ENCODE results near the gene ZNF331.

ZNF331 gene

GRCh38 chr19:53518716-53519115, 19.2 kb upstream of the ZNF331 start:
- Histone ChIP-seq H2AFZ (ENCODE audit: low read depth, low read length, severe bottlenecking) (no peak overlapping the region), H3K4me2 (ENCODE audit: low read depth, low read length, poor library complexity, severe bottlenecking) (no peak overlapping the region), H4K20me1 (ENCODE audit: low read depth, low read length) (no peaks in the 10 kb centered on the region), H3K4me3 (ENCODE audit: insufficient read depth, low read length, poor library complexity, severe bottlenecking) (no peak overlapping the region), H3K27ac (ENCODE audit: low read depth, low read length) (no peak overlapping the region), H3K9me3 (ENCODE audit: insufficient read depth, low read length) (no peaks in the 10 kb centered on the region), H3K9ac (ENCODE audit: low read length) (no peak overlapping the region), H3F3A (ENCODE audit: insufficient read depth) (no peaks in the 10 kb centered on the region), H3K9me2 (replicated peaks; ENCODE audit: insufficient read depth, low read length) (no peaks in the 10 kb centered on the region), H3K79me2 (ENCODE audit: insufficient read depth, low read length) (no peaks in the 10 kb centered on the region; the same call in 1 of the 2 replicates), H3K27me3 (ENCODE audit: low read length) (no peaks in the 10 kb centered on the region), H3K36me3 (ENCODE audit: low read length) (no peaks in the 10 kb centered on the region)
- TF ChIP-seq CTCF (IDR thresholded peaks at IDR 0.05; ENCODE audit: insufficient read depth, low read length, poor library complexity, severe bottlenecking), result no peak
- TF ChIP-seq EZH2phosphoT487 (conservative IDR thresholded peaks at IDR 0.05; ENCODE audit: low read length), result no peak

GRCh38 chr19:53519446-53519845, 18.5 kb upstream of the ZNF331 start:
- no peaks in the 10 kb centered on the region for H3F3A ChIP-seq (ENCODE audit: insufficient read depth)
- H3K9me3 ChIP-seq (ENCODE audit: insufficient read depth, low read length), result no peaks in the 10 kb centered on the region
- H3K4me3 ChIP-seq (ENCODE audit: insufficient read depth, low read length, poor library complexity, severe bottlenecking), result no peak overlapping the region
- no peak overlapping the region for H3K27ac ChIP-seq (ENCODE audit: low read depth, low read length)
- no peak overlapping the region for H2AFZ ChIP-seq (ENCODE audit: low read depth, low read length, severe bottlenecking)
- no peak overlapping the region for H3K9ac ChIP-seq (ENCODE audit: low read length)
- no peaks in the 10 kb centered on the region for H3K9me2 ChIP-seq (replicated peaks; ENCODE audit: insufficient read depth, low read length)
- TF ChIP-seq EZH2phosphoT487 (conservative IDR thresholded peaks at IDR 0.05; ENCODE audit: low read length) (no peak), CTCF (IDR thresholded peaks at IDR 0.05; ENCODE audit: insufficient read depth, low read length, poor library complexity, severe bottlenecking) (no peak)
- no peaks in the 10 kb centered on the region; the same call in 1 of the 2 replicates for H3K79me2 ChIP-seq (ENCODE audit: insufficient read depth, low read length)
- H3K36me3 ChIP-seq (ENCODE audit: low read length), result no peaks in the 10 kb centered on the region
- H3K4me2 ChIP-seq (ENCODE audit: low read depth, low read length, poor library complexity, severe bottlenecking), result no peak overlapping the region
- no peaks in the 10 kb centered on the region for H4K20me1 ChIP-seq (ENCODE audit: low read depth, low read length)
- no peaks in the 10 kb centered on the region for H3K27me3 ChIP-seq (ENCODE audit: low read length)

- no peaks in the 10 kb centered on the region for H3K36me3 ChIP-seq (ENCODE audit: low read length)
- H3K9me3 ChIP-seq (ENCODE audit: insufficient read depth, low read length), result no peaks in the 10 kb centered on the region
- H2AFZ ChIP-seq (ENCODE audit: low read depth, low read length, severe bottlenecking), result peak overlapping the region; percentile 83
- TF ChIP-seq EZH2phosphoT487 (conservative IDR thresholded peaks at IDR 0.05; ENCODE audit: low read length) (no peak), CTCF (IDR thresholded peaks at IDR 0.05; ENCODE audit: insufficient read depth, low read length, poor library complexity, severe bottlenecking) (no peak)
- no peaks in the 10 kb centered on the region for H3F3A ChIP-seq (ENCODE audit: insufficient read depth)
- no peaks in the 10 kb centered on the region for H3K9me2 ChIP-seq (replicated peaks; ENCODE audit: insufficient read depth, low read length)
- no peaks in the 10 kb centered on the region for H4K20me1 ChIP-seq (ENCODE audit: low read depth, low read length)
- H3K9ac ChIP-seq (ENCODE audit: low read length), result no peak overlapping the region
- H3K4me2 ChIP-seq (ENCODE audit: low read depth, low read length, poor library complexity, severe bottlenecking), result peak overlapping the region; percentile 40
- H3K79me2 ChIP-seq (ENCODE audit: insufficient read depth, low read length), result no peaks in the 10 kb centered on the region; the same call in 1 of the 2 replicates
- no peak overlapping the region for H3K27ac ChIP-seq (ENCODE audit: low read depth, low read length)
- no peaks in the 10 kb centered on the region for H3K27me3 ChIP-seq (ENCODE audit: low read length)
- peak overlapping the region; percentile 91 for H3K4me3 ChIP-seq (ENCODE audit: insufficient read depth, low read length, poor library complexity, severe bottlenecking)
These were observed 17.8 kb upstream of the ZNF331 start for GRCh38 chr19:53520163-53520546.

Measured in SU-DHL-6 (cell line).